ENCODE data around the gene PCDHGA11. TPM values are rescaled to one million over a fixed set of nuclear protein-coding genes. Genes with fewer than 3 reads are reported as not detected.

The PCDHGA11 gene
- total and polyA plus RNA-seq, 9 of the 15 experiments (the other 6 are each of a cell fraction or from before 2014, with no cell fraction given): 0.04 to 0.07 (median 0.04) TPM; not detected in 4

DNA sequence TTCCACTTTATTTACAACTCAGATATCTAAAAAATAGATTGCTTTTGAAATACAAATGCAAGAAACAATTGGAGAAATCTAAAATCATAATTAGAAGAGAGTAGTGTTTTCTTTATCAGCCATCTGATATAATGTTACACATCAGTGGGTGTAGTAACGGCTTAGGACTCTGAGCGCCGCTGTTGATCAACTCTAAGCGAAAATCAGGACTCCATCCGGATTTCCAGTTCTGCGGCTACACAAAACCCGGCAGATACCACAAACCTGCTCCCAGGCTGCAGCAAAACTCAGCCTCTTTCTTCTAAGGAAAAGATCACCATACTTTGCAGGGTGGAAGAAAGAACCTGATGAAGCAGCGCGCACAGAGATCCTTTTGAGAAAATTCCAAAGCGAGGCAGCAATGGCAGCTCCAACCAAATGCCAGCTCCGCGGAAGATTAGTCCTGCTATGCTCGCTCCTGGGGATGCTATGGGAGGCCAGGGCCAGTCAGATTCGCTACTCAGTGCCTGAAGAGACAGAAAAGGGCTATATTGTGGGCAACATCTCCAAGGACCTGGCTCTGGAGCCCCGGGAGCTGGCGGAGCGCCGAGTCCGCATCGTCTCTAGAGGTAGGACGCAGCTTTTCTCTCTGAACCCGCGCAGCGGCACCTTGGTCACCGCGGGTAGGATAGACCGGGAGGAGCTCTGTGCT is 18.2 kb upstream of the PCDHGA11 start, which contains the start of gene PCDHGA9 (continued):
- TF ChIP-seq GABPB1 (CRISPR knock-in tag; IDR thresholded peaks at IDR 0.05) (no peak), ZNF224 (CRISPR knock-in tag; IDR thresholded peaks at IDR 0.05) (no peak), HNRNPK (IDR thresholded peaks at IDR 0.05; ENCODE audit: low read depth, low read length, poor library complexity, severe bottlenecking) (no peak), YBX1 (IDR thresholded peaks at IDR 0.05) (no peak), ZC3H4 (CRISPR knock-in tag; IDR thresholded peaks at IDR 0.05; ENCODE audit: borderline replicate concordance) (no peak), ZBTB7A (IDR thresholded peaks at IDR 0.05; ENCODE audit: borderline replicate concordance, control insufficient read depth, low read depth, low read length) (no peak), RREB1 (CRISPR knock-in tag; IDR thresholded peaks at IDR 0.05) (no peak), TCF7L2 (IDR thresholded peaks at IDR 0.05; ENCODE audit: low read depth, low read length) (no peak), MXI1 (IDR thresholded peaks at IDR 0.05; ENCODE audit: low read depth, low read length) (no peak), RFX1 (IDR thresholded peaks at IDR 0.05) (no peak), EP300 (IDR thresholded peaks at IDR 0.05; ENCODE audit: low read length) (no peak), AFF1 (IDR thresholded peaks at IDR 0.05; ENCODE audit: low read depth in 1 of 2, partially characterized antibody in 2 of 2) (no peak), HDAC6 (IDR thresholded peaks at IDR 0.05; ENCODE audit: low read depth, low read length) (no peak), DACH1 (IDR thresholded peaks at IDR 0.05; ENCODE audit: partially characterized antibody) (no peak), RB1 (IDR thresholded peaks at IDR 0.05; ENCODE audit: low read depth) (no peak), PHF20 (IDR thresholded peaks at IDR 0.05; ENCODE audit: partially characterized antibody) (no peak)
- TF ChIP-seq, protein P1, sequence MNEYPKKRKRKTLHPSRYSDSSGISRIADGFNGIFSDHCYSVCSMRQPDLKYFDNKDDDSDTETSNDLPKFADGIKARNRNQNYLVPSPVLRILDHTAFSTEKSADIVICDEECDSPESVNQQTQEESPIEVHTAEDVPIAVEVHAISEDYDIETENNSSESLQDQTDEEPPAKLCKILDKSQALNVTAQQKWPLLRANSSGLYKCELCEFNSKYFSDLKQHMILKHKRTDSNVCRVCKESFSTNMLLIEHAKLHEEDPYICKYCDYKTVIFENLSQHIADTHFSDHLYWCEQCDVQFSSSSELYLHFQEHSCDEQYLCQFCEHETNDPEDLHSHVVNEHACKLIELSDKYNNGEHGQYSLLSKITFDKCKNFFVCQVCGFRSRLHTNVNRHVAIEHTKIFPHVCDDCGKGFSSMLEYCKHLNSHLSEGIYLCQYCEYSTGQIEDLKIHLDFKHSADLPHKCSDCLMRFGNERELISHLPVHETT (CRISPR knock-in tag; conservative IDR thresholded peaks at IDR 0.05 in 1 of 2, IDR thresholded peaks at IDR 0.05 in 1 of 2): no peak
